Neural cell (in vitro differentiated cells): ENCODE data around the gene S100PBP. TPM values are rescaled to one million over a fixed set of nuclear protein-coding genes. Genes with fewer than 3 reads are reported as not detected.

ENCODE experiments used
- H2AFZ ChIP-seq: fragments of 200-600, 300-800 bp; sonication (generic), shearing (Covaris generic); 2 replicates; pipeline ENCODE4 v1.6.0; 2014; ENCODE audit warnings: low read depth, mild to moderate bottlenecking, antibody characterized with exemption, low read length, moderate library complexity
- H3F3A ChIP-seq: fragments of 200-600 bp; shearing (Covaris generic); 2 replicates; pipeline ENCODE4 v1.6.1; 2016; ENCODE audit warnings: mild to moderate bottlenecking, moderate library complexity, mixed read lengths, antibody characterized with exemption, low read length; ENCODE audit not compliant: insufficient read depth, poor library complexity, severe bottlenecking
- H3K27ac ChIP-seq: fragments of 200-600, 300-800 bp; sonication (generic), shearing (Covaris generic); 2 replicates; pipeline ENCODE4 v1.5.1; 2014; ENCODE audit warnings: mild to moderate bottlenecking, low read length, moderate library complexity
- H3K27me3 ChIP-seq: fragments of 300-800, 200-600 bp; sonication (generic), shearing (Covaris generic); 2 replicates; pipeline ENCODE4 v1.6.0; 2014; ENCODE audit warnings: mild to moderate bottlenecking, low read depth, low read length, moderate library complexity; ENCODE audit not compliant: insufficient read depth
- H3K36me3 ChIP-seq: fragments of 300-800, 200-600 bp; sonication (generic), shearing (Covaris generic); 2 replicates; pipeline ENCODE4 v1.5.1; 2014; ENCODE audit warnings: mild to moderate bottlenecking, antibody characterized with exemption, low read length, moderate library complexity; ENCODE audit not compliant: insufficient read depth
- H3K4me2 ChIP-seq: fragments of 300-800, 200-600 bp; sonication (generic), shearing (Covaris generic); 2 replicates; pipeline ENCODE4 v1.6.0; 2014; ENCODE audit warnings: mild to moderate bottlenecking, low read length
- H3K4me3 ChIP-seq: fragments of 300-800, 200-600 bp; sonication (generic), shearing (Covaris generic); 2 replicates; pipeline ENCODE4 v1.5.1; 2014; ENCODE audit warnings: mild to moderate bottlenecking, low read length, moderate library complexity
- H3K79me2 ChIP-seq: fragments of 200-600 bp; shearing (Covaris generic); replicated peaks from 2 replicates; pipeline ENCODE4 v1.6.0; 2014; ENCODE audit warnings: mild to moderate bottlenecking, low read length, moderate library complexity; ENCODE audit not compliant: insufficient read depth
- H3K9ac ChIP-seq: fragments of 300-800, 200-600 bp; sonication (generic), shearing (Covaris generic); 2 replicates; pipeline ENCODE4 v1.6.1; 2016; ENCODE audit warnings: mild to moderate bottlenecking, low read length, mixed read lengths
- H3K9me2 ChIP-seq: fragments of 200-600 bp; shearing (Covaris generic); 2 replicates; pipeline ENCODE4 v1.6.1; 2016; ENCODE audit warnings: mild to moderate bottlenecking, low read length, mixed read lengths; ENCODE audit not compliant: insufficient read depth
- H3K9me3 ChIP-seq: fragments of 200-600, 300-800 bp; sonication (generic), shearing (Covaris generic); 2 replicates; pipeline ENCODE4 v1.6.1; 2016; ENCODE audit warnings: mild to moderate bottlenecking, mixed run types, low read length, moderate library complexity, mixed read lengths
- H4K20me1 ChIP-seq: fragments of 200-600 bp; shearing (Covaris generic); 2 replicates; pipeline ENCODE4 v1.6.1; 2016; ENCODE audit warnings: mild to moderate bottlenecking, mixed run types; ENCODE audit not compliant: insufficient read depth
- EP300 ChIP-seq: fragments of 450-650 bp; conservative IDR thresholded peaks from 2 replicates; pipeline ENCODE4 v1.6.1; 2014; ENCODE audit warnings: antibody characterized with exemption, mild to moderate bottlenecking, moderate library complexity; ENCODE audit not compliant: poor library complexity, severe bottlenecking
- EZH2 ChIP-seq: fragments of 200-600, 300-800 bp; shearing (Covaris generic), sonication (generic); IDR thresholded peaks from 2 replicates; pipeline ENCODE4 v1.6.1; 2014; ENCODE audit warnings: antibody characterized with exemption, low read length, borderline replicate concordance, mild to moderate bottlenecking; ENCODE audit not compliant: insufficient read depth, poor library complexity, severe bottlenecking
- MXI1 ChIP-seq: fragments of 450-650 bp; conservative IDR thresholded peaks from 2 replicates; pipeline ENCODE4 v1.6.1; 2014; ENCODE audit warnings: antibody characterized with exemption, mild to moderate bottlenecking; ENCODE audit not compliant: poor library complexity, severe bottlenecking
- POLR2AphosphoS5 ChIP-seq: IDR thresholded peaks from 2 replicates; pipeline ENCODE4 v1.6.1; 2012
- RAD21 ChIP-seq: fragments of 450-650 bp; conservative IDR thresholded peaks from 2 replicates; pipeline ENCODE4 v1.6.1; 2014; ENCODE audit warnings: antibody characterized with exemption, mild to moderate bottlenecking, moderate library complexity
- SMC3 ChIP-seq: fragments of 450-650 bp; conservative IDR thresholded peaks from 2 replicates; pipeline ENCODE4 v1.6.1; 2014; ENCODE audit warnings: antibody characterized with exemption, mild to moderate bottlenecking, moderate library complexity; ENCODE audit not compliant: poor library complexity
- TAF1 ChIP-seq: IDR thresholded peaks from 2 replicates; pipeline ENCODE4 v1.6.1; 2012; ENCODE audit warnings: low read depth
- polyA plus RNA-seq: library from polyadenylated mRNA; depleted of rRNA; stranded (reverse); fragments of >200 nt; gene quantifications from 2 replicates; pipeline ENCODE4 v1.2.3, GENCODE V29; 2014
- TF ChIP-seq, protein P1 (sequence below): fragments of 450-650 bp; IDR thresholded peaks from 2 replicates; pipeline ENCODE4 v1.5.1; 2014; ENCODE audit warnings: antibody characterized with exemption, mild to moderate bottlenecking, moderate library complexity; ENCODE audit not compliant: poor library complexity, severe bottlenecking
- TF ChIP-seq, protein P2 (sequence below): IDR thresholded peaks from 2 replicates; pipeline ENCODE4 v1.6.1; 2012; ENCODE audit warnings: borderline replicate concordance

S100PBP gene
- polyA plus RNA-seq, 1 donor from 2014 or later, result 77.0 TPM

DNA sequence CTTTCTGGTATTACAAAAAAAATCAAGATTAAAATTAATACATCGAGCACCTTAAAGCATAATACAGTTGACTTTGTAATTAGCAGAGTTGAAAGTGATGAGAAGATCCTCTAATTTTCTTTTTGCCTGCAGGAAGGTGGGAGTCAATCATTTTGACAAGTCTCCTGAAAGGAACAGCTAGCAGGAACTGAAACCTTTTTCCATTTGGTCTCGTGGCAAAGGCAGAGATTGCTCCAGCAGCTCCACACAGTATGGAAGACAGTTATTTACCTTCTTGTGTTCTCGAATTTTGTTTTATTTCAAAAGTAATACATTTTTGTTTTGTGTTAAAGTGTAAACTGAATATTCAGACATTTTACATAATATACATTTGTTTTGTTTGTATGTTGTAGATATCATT lies 7.7 kb downstream of the S100PBP start:
- Histone ChIP-seq H3K79me2 (peaks cover 11% of the 10 kb centered on the region), H3K9me2 (no peaks in the 10 kb centered on the region), H3F3A (no peaks in the 10 kb centered on the region), H4K20me1 (no peaks in the 10 kb centered on the region), H3K36me3 (no peaks in the 10 kb centered on the region), H3K27ac (no peak overlapping the region), H3K9me3 (no peaks in the 10 kb centered on the region), H3K27me3 (no peaks in the 10 kb centered on the region), H3K4me2 (no peak overlapping the region), H3K4me3 (no peak overlapping the region), H2AFZ (no peak overlapping the region), H3K9ac (no peak overlapping the region)
- TF ChIP-seq POLR2AphosphoS5, result no peak
- TF ChIP-seq EZH2, result no peak
- TF ChIP-seq, protein P1, sequence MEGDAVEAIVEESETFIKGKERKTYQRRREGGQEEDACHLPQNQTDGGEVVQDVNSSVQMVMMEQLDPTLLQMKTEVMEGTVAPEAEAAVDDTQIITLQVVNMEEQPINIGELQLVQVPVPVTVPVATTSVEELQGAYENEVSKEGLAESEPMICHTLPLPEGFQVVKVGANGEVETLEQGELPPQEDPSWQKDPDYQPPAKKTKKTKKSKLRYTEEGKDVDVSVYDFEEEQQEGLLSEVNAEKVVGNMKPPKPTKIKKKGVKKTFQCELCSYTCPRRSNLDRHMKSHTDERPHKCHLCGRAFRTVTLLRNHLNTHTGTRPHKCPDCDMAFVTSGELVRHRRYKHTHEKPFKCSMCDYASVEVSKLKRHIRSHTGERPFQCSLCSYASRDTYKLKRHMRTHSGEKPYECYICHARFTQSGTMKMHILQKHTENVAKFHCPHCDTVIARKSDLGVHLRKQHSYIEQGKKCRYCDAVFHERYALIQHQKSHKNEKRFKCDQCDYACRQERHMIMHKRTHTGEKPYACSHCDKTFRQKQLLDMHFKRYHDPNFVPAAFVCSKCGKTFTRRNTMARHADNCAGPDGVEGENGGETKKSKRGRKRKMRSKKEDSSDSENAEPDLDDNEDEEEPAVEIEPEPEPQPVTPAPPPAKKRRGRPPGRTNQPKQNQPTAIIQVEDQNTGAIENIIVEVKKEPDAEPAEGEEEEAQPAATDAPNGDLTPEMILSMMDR, result no peak
- no peak for TF ChIP-seq TAF1
- TF ChIP-seq MXI1, result no peak
- TF ChIP-seq, protein P2, sequence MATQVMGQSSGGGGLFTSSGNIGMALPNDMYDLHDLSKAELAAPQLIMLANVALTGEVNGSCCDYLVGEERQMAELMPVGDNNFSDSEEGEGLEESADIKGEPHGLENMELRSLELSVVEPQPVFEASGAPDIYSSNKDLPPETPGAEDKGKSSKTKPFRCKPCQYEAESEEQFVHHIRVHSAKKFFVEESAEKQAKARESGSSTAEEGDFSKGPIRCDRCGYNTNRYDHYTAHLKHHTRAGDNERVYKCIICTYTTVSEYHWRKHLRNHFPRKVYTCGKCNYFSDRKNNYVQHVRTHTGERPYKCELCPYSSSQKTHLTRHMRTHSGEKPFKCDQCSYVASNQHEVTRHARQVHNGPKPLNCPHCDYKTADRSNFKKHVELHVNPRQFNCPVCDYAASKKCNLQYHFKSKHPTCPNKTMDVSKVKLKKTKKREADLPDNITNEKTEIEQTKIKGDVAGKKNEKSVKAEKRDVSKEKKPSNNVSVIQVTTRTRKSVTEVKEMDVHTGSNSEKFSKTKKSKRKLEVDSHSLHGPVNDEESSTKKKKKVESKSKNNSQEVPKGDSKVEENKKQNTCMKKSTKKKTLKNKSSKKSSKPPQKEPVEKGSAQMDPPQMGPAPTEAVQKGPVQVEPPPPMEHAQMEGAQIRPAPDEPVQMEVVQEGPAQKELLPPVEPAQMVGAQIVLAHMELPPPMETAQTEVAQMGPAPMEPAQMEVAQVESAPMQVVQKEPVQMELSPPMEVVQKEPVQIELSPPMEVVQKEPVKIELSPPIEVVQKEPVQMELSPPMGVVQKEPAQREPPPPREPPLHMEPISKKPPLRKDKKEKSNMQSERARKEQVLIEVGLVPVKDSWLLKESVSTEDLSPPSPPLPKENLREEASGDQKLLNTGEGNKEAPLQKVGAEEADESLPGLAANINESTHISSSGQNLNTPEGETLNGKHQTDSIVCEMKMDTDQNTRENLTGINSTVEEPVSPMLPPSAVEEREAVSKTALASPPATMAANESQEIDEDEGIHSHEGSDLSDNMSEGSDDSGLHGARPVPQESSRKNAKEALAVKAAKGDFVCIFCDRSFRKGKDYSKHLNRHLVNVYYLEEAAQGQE, result no peak
- no peak for TF ChIP-seq RAD21
- no peak for TF ChIP-seq SMC3
- no peak for TF ChIP-seq EP300

DNA sequence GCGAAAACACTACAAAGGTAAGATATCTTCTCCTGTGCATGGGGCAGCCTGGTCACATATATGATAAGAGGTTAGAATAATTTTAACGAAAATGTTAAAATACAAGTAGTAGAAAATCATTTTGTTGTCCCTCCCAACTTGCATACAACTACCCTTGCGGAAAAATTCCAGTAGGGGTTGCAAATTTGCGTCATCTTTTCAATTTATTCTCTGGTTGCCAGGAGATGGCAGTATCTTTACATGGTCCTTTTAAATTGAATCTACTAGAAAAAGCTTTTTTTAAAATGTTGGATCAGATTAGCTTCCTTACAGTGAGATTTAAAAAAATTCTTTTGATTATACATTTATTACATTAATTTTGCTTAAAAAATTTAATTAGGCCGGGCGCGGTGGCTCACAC lies 10.9 kb downstream of the S100PBP start:
- Histone ChIP-seq H3K36me3 (no peaks in the 10 kb centered on the region), H3K9me3 (no peaks in the 10 kb centered on the region), H3K27ac (no peak overlapping the region)

More for the DNA sequence above, 10.9 kb downstream of the S100PBP start:
- no peak for TF ChIP-seq MXI1
- TF ChIP-seq, protein P1, result peak; percentile 75
- TF ChIP-seq TAF1, result no peak
- peak; percentile 72 for TF ChIP-seq RAD21
- TF ChIP-seq SMC3, result peak; percentile 71
- Histone ChIP-seq H3F3A (no peaks in the 10 kb centered on the region), H3K4me2 (no peak overlapping the region), H3K9ac (no peak overlapping the region), H3K4me3 (no peak overlapping the region), H3K9me2 (no peaks in the 10 kb centered on the region), H2AFZ (no peak overlapping the region), H4K20me1 (no peaks in the 10 kb centered on the region), H3K79me2 (no peaks in the 10 kb centered on the region), H3K27me3 (no peaks in the 10 kb centered on the region)
